Measurements from ENCODE around the gene LOX.
A peak's percentile ranks its signal among the peaks of the same experiment; 100 is the strongest.

The LOX gene

GRCh38 chr5:122089096-122090013 is 11.3 kb upstream of the LOX start:
- H3K4me3 ChIP-seq (ENCODE audit: low read depth, low read length), result no peak overlapping the region
- DNase-seq (ENCODE audit: low read depth), result no peak
- no peak for TF ChIP-seq CTCF (IDR thresholded peaks at IDR 0.05; ENCODE audit: control insufficient read depth, extremely low read depth, insufficient read depth)

- TF ChIP-seq CTCF (IDR thresholded peaks at IDR 0.05; ENCODE audit: control insufficient read depth, extremely low read depth, insufficient read depth), result no peak
- no peak overlapping the region for H3K4me3 ChIP-seq (ENCODE audit: low read depth, low read length)
- no peak for DNase-seq (ENCODE audit: low read depth)
Observed at GRCh38 chr5:122085041-122085440, 7.0 kb upstream of the LOX start.

- DNase-seq (ENCODE audit: low read depth), result no peak
- no peak overlapping the region for H3K4me3 ChIP-seq (ENCODE audit: low read depth, low read length)
- no peak for TF ChIP-seq CTCF (IDR thresholded peaks at IDR 0.05; ENCODE audit: control insufficient read depth, extremely low read depth, insufficient read depth)
Observed at GRCh38 chr5:122083535-122083934, 5.5 kb upstream of the LOX start.

GRCh38 chr5:122081541-122081940 is 3.5 kb upstream of the LOX start:
- no peak for TF ChIP-seq CTCF (IDR thresholded peaks at IDR 0.05; ENCODE audit: control insufficient read depth, extremely low read depth, insufficient read depth)
- DNase-seq (ENCODE audit: low read depth), result no peak
- H3K4me3 ChIP-seq (ENCODE audit: low read depth, low read length), result no peak overlapping the region

- DNase-seq (ENCODE audit: low read depth), result no peak
Observed at GRCh38 chr5:122077366-122078115, 518 bp downstream of the LOX start.

More at GRCh38 chr5:122077366-122078115, 518 bp downstream of the LOX start:
- H3K4me3 ChIP-seq (ENCODE audit: low read depth, low read length), result peak overlapping the region; percentile 52
- no peak for TF ChIP-seq CTCF (IDR thresholded peaks at IDR 0.05; ENCODE audit: control insufficient read depth, extremely low read depth, insufficient read depth)
